IPS-18c (cell line): ENCODE results near the gene DDX60.
A peak's percentile ranks its signal among the peaks of the same experiment; 100 is the strongest.
"Not testable (repeated sequence)": the region's sequence is repeated elsewhere in the genome, so short reads cannot be mapped to it uniquely, and the experiment has no call there.

Experiments
- H3K4me3 ChIP-seq: 2 replicates; pipeline ENCODE4 v1.7.0; 2013; ENCODE audit warnings: low read depth, mild to moderate bottlenecking, low read length, moderate library complexity; ENCODE audit not compliant: insufficient read depth
- H3K9me3 ChIP-seq: one replicate; pipeline ENCODE4 v1.6.1; 2013; ENCODE audit warnings: mild to moderate bottlenecking, low read length, moderate library complexity; ENCODE audit not compliant: control insufficient read depth, insufficient read depth

Gene DDX60, protein sequence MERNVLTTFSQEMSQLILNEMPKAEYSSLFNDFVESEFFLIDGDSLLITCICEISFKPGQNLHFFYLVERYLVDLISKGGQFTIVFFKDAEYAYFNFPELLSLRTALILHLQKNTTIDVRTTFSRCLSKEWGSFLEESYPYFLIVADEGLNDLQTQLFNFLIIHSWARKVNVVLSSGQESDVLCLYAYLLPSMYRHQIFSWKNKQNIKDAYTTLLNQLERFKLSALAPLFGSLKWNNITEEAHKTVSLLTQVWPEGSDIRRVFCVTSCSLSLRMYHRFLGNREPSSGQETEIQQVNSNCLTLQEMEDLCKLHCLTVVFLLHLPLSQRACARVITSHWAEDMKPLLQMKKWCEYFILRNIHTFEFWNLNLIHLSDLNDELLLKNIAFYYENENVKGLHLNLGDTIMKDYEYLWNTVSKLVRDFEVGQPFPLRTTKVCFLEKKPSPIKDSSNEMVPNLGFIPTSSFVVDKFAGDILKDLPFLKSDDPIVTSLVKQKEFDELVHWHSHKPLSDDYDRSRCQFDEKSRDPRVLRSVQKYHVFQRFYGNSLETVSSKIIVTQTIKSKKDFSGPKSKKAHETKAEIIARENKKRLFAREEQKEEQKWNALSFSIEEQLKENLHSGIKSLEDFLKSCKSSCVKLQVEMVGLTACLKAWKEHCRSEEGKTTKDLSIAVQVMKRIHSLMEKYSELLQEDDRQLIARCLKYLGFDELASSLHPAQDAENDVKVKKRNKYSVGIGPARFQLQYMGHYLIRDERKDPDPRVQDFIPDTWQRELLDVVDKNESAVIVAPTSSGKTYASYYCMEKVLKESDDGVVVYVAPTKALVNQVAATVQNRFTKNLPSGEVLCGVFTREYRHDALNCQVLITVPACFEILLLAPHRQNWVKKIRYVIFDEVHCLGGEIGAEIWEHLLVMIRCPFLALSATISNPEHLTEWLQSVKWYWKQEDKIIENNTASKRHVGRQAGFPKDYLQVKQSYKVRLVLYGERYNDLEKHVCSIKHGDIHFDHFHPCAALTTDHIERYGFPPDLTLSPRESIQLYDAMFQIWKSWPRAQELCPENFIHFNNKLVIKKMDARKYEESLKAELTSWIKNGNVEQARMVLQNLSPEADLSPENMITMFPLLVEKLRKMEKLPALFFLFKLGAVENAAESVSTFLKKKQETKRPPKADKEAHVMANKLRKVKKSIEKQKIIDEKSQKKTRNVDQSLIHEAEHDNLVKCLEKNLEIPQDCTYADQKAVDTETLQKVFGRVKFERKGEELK (N-terminal part only)

GRCh38 chr4:168318266-168318895 lies at the start of gene DDX60:
Gene DDX60, minus strand, starts transcription at chr4:168318752. Its CDS starts 7,493 bp downstream, at chr4:168311259.
- H3K4me3 ChIP-seq = peak within 1 kb of the TSS; percentile 82
- no peaks in the 10 kb centered on the region for H3K9me3 ChIP-seq

DNA sequence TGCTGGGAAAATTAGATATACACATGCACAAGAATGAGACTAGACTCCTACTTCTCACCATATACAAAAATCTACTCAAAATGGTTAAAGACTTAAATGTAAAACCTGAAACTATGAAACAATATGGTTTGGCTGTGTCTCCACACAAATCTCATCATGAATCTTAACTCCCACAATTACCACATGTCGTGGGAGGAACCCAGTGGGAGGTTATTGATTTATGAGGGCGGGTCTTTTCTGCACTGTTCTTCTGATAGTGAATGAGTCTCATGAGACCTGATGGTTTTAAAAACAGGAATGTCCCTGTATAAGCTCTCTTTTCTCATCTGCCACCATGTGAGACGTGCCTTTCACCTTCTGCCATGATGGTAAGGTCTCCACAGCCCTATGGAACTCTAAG lies 48.5 kb upstream of the DDX60 start:
- no peak overlapping the region for H3K4me3 ChIP-seq
- no peaks in the 10 kb centered on the region for H3K9me3 ChIP-seq

- no peaks in the 10 kb centered on the region for H3K9me3 ChIP-seq
- no peak overlapping the region for H3K4me3 ChIP-seq
Observed at GRCh38 chr4:168362025-168362401, 43.5 kb upstream of the DDX60 start.

GRCh38 chr4:168361365-168362024 lies 42.9 kb upstream of the DDX60 start:
- no peaks in the 10 kb centered on the region for H3K9me3 ChIP-seq
- no peak overlapping the region for H3K4me3 ChIP-seq

GRCh38 chr4:168360271-168360670 lies 41.7 kb upstream of the DDX60 start:
- Histone ChIP-seq H3K4me3 (no peak overlapping the region), H3K9me3 (no peaks in the 10 kb centered on the region)

DNA sequence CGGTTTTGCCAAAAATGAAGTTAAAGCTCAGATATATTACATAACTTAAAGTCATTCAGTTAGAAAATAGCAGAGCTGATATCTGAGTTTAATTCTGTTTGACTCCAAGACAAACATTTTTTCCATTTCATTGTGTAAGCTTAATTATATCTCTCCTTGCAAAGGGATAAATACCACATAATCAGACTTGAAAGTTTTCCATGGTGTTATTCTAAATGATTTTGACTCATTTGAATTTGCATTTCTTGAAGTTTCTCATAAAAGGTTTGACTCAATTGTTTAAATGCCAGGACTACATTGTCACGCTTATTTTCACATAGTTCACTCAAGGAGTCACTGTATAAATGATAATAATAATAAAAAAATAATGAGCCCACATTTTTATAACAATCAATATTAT lies 39.4 kb upstream of the DDX60 start:
- Histone ChIP-seq H3K9me3 (no peaks in the 10 kb centered on the region), H3K4me3 (no peak overlapping the region)

DNA sequence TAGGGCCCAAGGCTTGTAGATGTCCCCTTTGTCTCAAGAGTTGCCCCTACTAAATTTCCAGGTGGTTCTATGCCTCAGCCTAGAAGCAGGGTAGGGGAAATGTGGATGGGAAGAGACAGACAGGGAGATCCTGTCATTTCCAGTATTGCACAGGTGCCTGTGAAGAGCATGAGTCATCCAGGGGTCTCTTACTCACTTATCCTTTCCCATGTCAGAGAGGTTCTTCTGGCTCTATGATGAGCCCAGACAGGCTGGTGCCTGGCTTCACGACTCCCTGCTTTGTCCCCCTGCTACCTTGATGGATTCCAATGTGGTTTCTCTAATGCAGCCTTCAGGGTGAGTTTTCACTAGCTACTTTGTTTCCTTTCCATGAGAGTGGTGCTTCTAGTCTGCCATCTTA lies 35.2 kb upstream of the DDX60 start:
- Histone ChIP-seq H3K4me3 (no peak overlapping the region), H3K9me3 (no peaks in the 10 kb centered on the region)

DNA sequence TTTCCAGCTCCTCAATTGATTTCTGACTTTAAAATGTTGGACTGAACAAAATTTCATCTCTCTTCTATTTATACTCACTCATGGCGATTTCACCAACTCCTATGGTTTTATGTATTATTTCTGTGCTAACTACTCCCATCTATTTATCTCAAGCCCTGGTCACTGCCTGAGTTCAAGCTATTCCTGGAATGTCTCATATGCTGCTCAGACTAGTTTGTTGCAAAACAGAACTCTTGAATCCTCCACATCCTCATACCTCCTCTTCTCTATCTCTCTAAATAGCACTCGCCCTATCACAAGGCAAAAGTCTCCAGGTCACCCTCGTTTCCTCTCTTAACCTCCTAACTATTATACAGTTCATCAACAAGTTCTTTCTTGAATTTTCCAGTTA lies 19.0 kb upstream of the DDX60 start:
- Histone ChIP-seq H3K4me3 (no peak overlapping the region), H3K9me3 (no peaks in the 10 kb centered on the region)

DNA sequence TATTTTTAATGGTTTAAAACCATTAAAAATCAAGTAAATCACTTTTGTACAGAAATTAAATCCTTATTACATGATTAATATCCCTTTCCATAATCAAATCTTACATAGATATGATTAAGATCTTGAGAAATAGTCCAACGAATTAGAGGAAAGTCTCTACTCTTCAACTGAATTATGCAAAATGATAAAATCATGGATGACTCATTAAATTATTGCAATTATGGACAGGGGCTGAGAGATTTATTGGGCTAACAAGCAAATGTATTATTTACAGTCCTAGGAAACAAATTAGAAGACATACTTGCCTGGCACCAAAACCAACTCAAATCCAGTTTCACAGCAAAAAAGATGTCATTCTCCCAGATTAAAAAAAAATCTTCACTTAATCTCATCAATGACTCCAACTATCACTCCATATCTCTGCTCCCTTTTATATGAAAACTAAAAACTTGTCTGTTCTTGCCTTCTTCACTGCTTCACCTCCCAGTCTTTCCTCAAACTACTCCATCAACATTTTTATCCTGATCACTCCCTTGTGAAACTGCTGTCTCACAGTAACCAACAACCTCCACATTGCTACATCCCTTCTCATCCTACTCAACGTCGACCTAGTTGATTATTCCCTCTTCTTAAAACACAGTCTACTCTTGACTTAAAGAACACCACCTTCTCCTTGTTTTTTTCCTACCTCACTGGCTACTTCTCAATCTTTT lies 18.4 kb upstream of the DDX60 start:
- Histone ChIP-seq H3K4me3 (no peak overlapping the region), H3K9me3 (no peaks in the 10 kb centered on the region)

DNA sequence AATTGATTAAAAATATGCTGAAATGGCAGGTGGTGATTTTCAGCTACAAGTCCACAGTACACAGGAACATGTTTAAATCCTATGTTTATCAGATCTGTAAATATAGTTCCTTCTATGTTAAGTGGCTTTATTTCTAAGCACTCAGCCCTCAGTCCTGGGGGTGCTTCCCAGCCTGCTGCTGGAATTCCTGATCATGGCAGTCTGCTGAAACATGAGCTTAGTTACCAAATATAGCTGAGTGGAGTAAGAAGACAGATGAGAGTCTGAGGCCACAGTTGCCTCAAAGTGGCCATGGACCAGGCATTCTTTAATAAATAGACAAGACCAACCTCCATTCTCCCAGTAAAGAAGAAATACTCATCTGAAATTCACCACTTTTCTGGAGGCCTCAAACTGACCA lies 17.1 kb upstream of the DDX60 start:
- Histone ChIP-seq H3K9me3 (no peaks in the 10 kb centered on the region), H3K4me3 (no peak overlapping the region)

DNA sequence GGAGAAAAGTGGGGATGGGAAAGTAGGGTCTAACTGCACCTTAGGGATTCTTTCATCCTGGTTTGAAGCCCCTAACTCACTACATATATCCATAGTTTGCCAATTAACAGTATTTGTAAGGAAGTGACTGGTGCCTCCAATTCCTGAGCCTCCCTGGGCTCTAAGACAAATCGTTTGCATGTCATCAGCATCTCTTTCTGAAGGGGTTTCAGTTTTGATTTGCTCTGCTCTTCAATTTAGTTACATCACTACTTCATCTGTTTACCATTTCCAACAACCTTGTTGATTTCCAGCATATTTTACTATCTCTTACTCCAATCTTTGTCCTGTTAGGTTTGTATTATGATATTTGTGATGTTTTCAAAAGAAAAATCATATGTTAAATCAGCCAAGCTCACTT lies 15.5 kb upstream of the DDX60 start:
- Histone ChIP-seq H3K9me3 (no peaks in the 10 kb centered on the region), H3K4me3 (no peak overlapping the region)

DNA sequence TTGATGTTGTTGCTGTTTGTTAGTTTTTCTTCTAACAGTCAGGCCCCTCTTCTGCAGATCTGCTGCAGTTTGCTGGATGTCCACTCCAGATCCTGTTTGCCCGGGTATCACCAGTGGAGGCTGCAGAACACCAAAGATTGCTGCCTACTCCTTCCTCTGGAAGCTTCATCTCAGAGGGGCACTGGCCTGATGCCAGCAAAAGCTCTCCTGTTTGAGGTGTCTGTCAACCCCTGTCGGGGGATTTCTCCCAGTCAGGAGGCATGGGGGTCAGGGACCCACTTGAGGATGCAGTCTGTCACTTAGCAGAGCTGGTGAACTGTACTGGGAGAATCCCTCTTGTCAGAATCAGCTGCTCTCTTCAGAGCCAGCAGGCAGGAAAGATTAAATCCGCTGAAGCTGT lies 12.0 kb upstream of the DDX60 start:
- H3K9me3 ChIP-seq, H3K4me3 ChIP-seq: not testable (repeated sequence)

GRCh38 chr4:168325591-168325990 lies 7.0 kb upstream of the DDX60 start:
- no peaks in the 10 kb centered on the region for H3K9me3 ChIP-seq

DNA sequence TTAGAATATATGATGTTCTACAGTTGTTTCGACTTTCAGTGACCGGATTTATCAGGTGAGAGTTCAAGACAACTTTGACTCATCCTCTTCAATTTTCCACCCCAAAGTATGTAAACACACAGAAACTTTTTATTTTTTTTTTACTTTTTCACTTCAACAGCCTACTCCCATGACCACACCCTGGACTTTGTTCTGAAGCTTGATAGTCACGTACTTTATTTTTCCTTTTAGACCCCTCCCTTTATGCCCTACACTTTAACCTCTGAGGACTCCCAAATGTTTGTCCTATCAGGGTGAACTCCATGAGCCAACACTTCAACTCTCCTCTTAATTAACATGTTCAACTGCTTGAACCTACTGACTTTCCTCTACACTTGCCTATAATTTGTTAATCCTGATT lies 2.5 kb upstream of the DDX60 start:
- Histone ChIP-seq H3K9me3 (no peaks in the 10 kb centered on the region), H3K4me3 (no peak overlapping the region)

More at GRCh38 chr4:168325591-168325990, 7.0 kb upstream of the DDX60 start:
- H3K4me3 ChIP-seq = no peak overlapping the region

- Histone ChIP-seq H3K9me3 (no peaks in the 10 kb centered on the region), H3K4me3 (no peak overlapping the region)
Observed at GRCh38 chr4:168319486-168320019, 1.0 kb upstream of the DDX60 start.

GRCh38 chr4:168317621-168318020 lies 931 bp downstream of the DDX60 start:
- Histone ChIP-seq H3K9me3 (no peaks in the 10 kb centered on the region), H3K4me3 (no peak overlapping the region)
